WTC11 (cell line): Measurements from ENCODE around the gene SPIRE2. TPM values are rescaled to one million over a fixed set of nuclear protein-coding genes. Genes with fewer than 3 reads are reported as not detected.
"Not testable (repeated sequence)": the region's sequence is repeated elsewhere in the genome, so short reads cannot be mapped to it uniquely, and the experiment has no call there.

ENCODE experiments used
- ATAC-seq: fragments of 200-7000 bp; cut with Tn5 transposase; 2 replicates; pipeline ENCODE4 v1.10.0; 2021; ENCODE audit warnings: mild to moderate bottlenecking, moderate library complexity
- CTCF ChIA-PET: fragments of 300-600 bp; sonication (Branson Sonifier 250); formaldehyde crosslinking; loops from one replicate; lab custom pipeline; 2021; ENCODE audit warnings: antibody characterized with exemption; lab: Charles Lee
- POLR2A ChIA-PET: fragments of 350-600 bp; sonication (Branson Sonifier 250); formaldehyde crosslinking; loops from one replicate; lab custom pipeline; 2021; ENCODE audit warnings: antibody characterized with exemption; lab: Charles Lee
- DNase-seq: peaks from one replicate; pipeline ENCODE4 v3.0.0; 2021; ENCODE audit warnings: low spot score
- H3K27ac Mint-ChIP-seq: 2 replicates; pipeline ENCODE4 v1.8.0; 2021; ENCODE audit warnings: mixed read lengths
- H3K27me3 Mint-ChIP-seq: 2 replicates; pipeline ENCODE4 v1.8.0; 2021; ENCODE audit warnings: low read depth, mild to moderate bottlenecking, moderate library complexity, mixed read lengths
- H3K36me3 Mint-ChIP-seq: 2 replicates; pipeline ENCODE4 v1.8.0; 2021; ENCODE audit warnings: mixed read lengths
- H3K4me1 Mint-ChIP-seq: 2 replicates; pipeline ENCODE4 v1.8.0; 2022; ENCODE audit warnings: mixed read lengths
- H3K4me3 Mint-ChIP-seq: 2 replicates; pipeline ENCODE4 v1.8.0; 2021; ENCODE audit warnings: mild to moderate bottlenecking, moderate library complexity, mixed read lengths
- H3K9me3 Mint-ChIP-seq: 2 replicates; pipeline ENCODE4 v1.8.0; 2021; ENCODE audit warnings: mixed read lengths
- ARID4B ChIP-seq: sonication (generic); formaldehyde crosslinking; IDR thresholded peaks from 2 replicates; pipeline ENCODE4 v1.8.0; 2023; ENCODE audit warnings: missing genetic modification reagents, mild to moderate bottlenecking, borderline replicate concordance
- ELF4 ChIP-seq: sonication (generic); formaldehyde crosslinking; IDR thresholded peaks from 2 replicates; pipeline ENCODE4 v1.8.1; 2022; ENCODE audit warnings: low read depth, mild to moderate bottlenecking, moderate library complexity, missing genetic modification reagents
- ERG ChIP-seq: fragments of 250-450 bp; sonication (Bioruptor Pico); IDR thresholded peaks from 2 replicates; pipeline ENCODE4 v1.8.0; 2021; ENCODE audit warnings: mild to moderate bottlenecking
- ESRRA ChIP-seq: sonication (generic); formaldehyde crosslinking; IDR thresholded peaks from 2 replicates; pipeline ENCODE4 v1.8.1; 2022; ENCODE audit warnings: mild to moderate bottlenecking, missing genetic modification reagents, borderline replicate concordance
- GABPB1 ChIP-seq: sonication (generic); formaldehyde crosslinking; IDR thresholded peaks from 2 replicates; pipeline ENCODE4 v1.8.1; 2023; ENCODE audit warnings: mild to moderate bottlenecking, missing genetic modification reagents
- GRHL2 ChIP-seq: fragments of 250-450 bp; sonication (Bioruptor Pico); IDR thresholded peaks from 2 replicates; pipeline ENCODE4 v1.8.0; 2022; ENCODE audit warnings: mild to moderate bottlenecking, moderate library complexity; ENCODE audit not compliant: insufficient replicate concordance, severe bottlenecking
- KAT7 ChIP-seq: sonication (generic); formaldehyde crosslinking; IDR thresholded peaks from 2 replicates; pipeline ENCODE4 v1.8.1; 2023; ENCODE audit warnings: missing genetic modification reagents, mild to moderate bottlenecking, borderline replicate concordance
- NFE2L1 ChIP-seq: sonication (generic); formaldehyde crosslinking; IDR thresholded peaks from 2 replicates; pipeline ENCODE4 v1.8.1; 2023; ENCODE audit warnings: missing genetic modification reagents
- STAT6 ChIP-seq: sonication (generic); formaldehyde crosslinking; conservative IDR thresholded peaks from 2 replicates; pipeline ENCODE4 v1.8.1; 2023; ENCODE audit warnings: mild to moderate bottlenecking, low read depth, missing genetic modification reagents, moderate library complexity
- TEAD4 ChIP-seq: sonication (generic); formaldehyde crosslinking; IDR thresholded peaks from 2 replicates; pipeline ENCODE4 v1.8.0; 2022; ENCODE audit warnings: mild to moderate bottlenecking, missing genetic modification reagents
- ZBTB21 ChIP-seq: sonication (generic); formaldehyde crosslinking; IDR thresholded peaks from 2 replicates; pipeline ENCODE4 v1.8.1; 2023; ENCODE audit warnings: mild to moderate bottlenecking, missing genetic modification reagents, borderline replicate concordance
- ZMAT4 ChIP-seq: fragments of 250-450 bp; sonication (Bioruptor Pico); IDR thresholded peaks from 2 replicates; pipeline ENCODE4 v1.9.0; 2021; ENCODE audit warnings: mild to moderate bottlenecking
- ZNF232 ChIP-seq: sonication (generic); formaldehyde crosslinking; IDR thresholded peaks from 2 replicates; pipeline ENCODE4 v1.8.0; 2022; ENCODE audit warnings: mild to moderate bottlenecking, missing genetic modification reagents
- ZNF671 ChIP-seq: fragments of 250-450 bp; sonication (Bioruptor Pico); IDR thresholded peaks from 2 replicates; pipeline ENCODE4 v1.8.0; 2021; ENCODE audit warnings: mild to moderate bottlenecking
- total RNA-seq: library from RNA; stranded (reverse); gene quantifications from 3 replicates; pipeline ENCODE4 v1.2.3, GENCODE V29; 2021

Gene SPIRE2
- total RNA-seq, 1 experiment from 2014 or later, result 19.7 TPM

- TF ChIP-seq ARID4B (CRISPR knock-in tag) (no peak), ELF4 (no peak), GRHL2 (CRISPR knock-in tag) (no peak), ESRRA (no peak), ERG (no peak), STAT6 (CRISPR knock-in tag) (no peak), ZNF671 (no peak)
- TF ChIP-seq, all 79 proteins: peak for 0
Measured at GRCh38 chr16:89808475-89808874, 19.8 kb upstream of the SPIRE2 start (continued).

GRCh38 chr16:89811321-89811720 lies 17.0 kb upstream of the SPIRE2 start:
- H3K4me3 Mint-ChIP-seq, result no peak overlapping the region
- ChIA-PET POLR2A (no interaction called here), CTCF (no interaction called here)
- TF ChIP-seq NFE2L1 (CRISPR knock-in tag) (no peak), TEAD4 (CRISPR knock-in tag) (no peak), KAT7 (no peak), ELF4 (no peak), ESRRA (no peak), ZMAT4 (CRISPR knock-in tag) (no peak), ZNF232 (CRISPR knock-in tag) (no peak), GABPB1 (CRISPR knock-in tag) (no peak)
- TF ChIP-seq, all 79 proteins: peak for 0
- no peak for ATAC-seq
- H3K9me3 Mint-ChIP-seq, result no peaks in the 10 kb centered on the region
- no peak overlapping the region for H3K27ac Mint-ChIP-seq
- no peaks in the 10 kb centered on the region; the same call in 1 of the 2 replicates for H3K27me3 Mint-ChIP-seq
- peaks cover 6% of the 10 kb centered on the region; the same call in 1 of the 2 replicates for H3K4me1 Mint-ChIP-seq
- DNase-seq, result no peak
- H3K36me3 Mint-ChIP-seq, result peaks cover 48% of the 10 kb centered on the region

GRCh38 chr16:89815639-89816348 lies 12.5 kb upstream of the SPIRE2 start:
- ATAC-seq, result peak; percentile 3; the same call in 1 of the 2 replicates
- CTCF ChIA-PET, result interaction anchor here (0.7 to 3.1 kb wide), 3 partner anchors 31 to 110 kb away, joined by 4 to 22 read pairs (median 5); no protein-coding TSS in a partner anchor

GRCh38 chr16:89818851-89819403 lies 9.3 kb upstream of the SPIRE2 start:
- DNase-seq, H3K27me3 Mint-ChIP-seq, CTCF ChIA-PET, H3K9me3 Mint-ChIP-seq, POLR2A ChIA-PET, ATAC-seq: not testable (repeated sequence)
- H3K4me1 Mint-ChIP-seq, result peaks cover 49% of the 10 kb centered on the region
- peak overlapping the region; percentile 66 for H3K4me3 Mint-ChIP-seq
- H3K27ac Mint-ChIP-seq, result peak overlapping the region; percentile 62; the same call in 1 of the 2 replicates
- peaks cover 24% of the 10 kb centered on the region for H3K36me3 Mint-ChIP-seq

More at GRCh38 chr16:89815639-89816348, 12.5 kb upstream of the SPIRE2 start:
- no peak for DNase-seq
- Mint-ChIP-seq H3K27me3 (peaks cover 4% of the 10 kb centered on the region), H3K4me1 (peaks cover 29% of the 10 kb centered on the region), H3K36me3 (peaks cover 26% of the 10 kb centered on the region), H3K27ac (no peak overlapping the region), H3K4me3 (peak overlapping the region; percentile 85), H3K9me3 (peaks cover 7% of the 10 kb centered on the region)
- POLR2A ChIA-PET, result interaction anchor here (1.0 kb wide), 1 partner anchor 57 kb away, joined by 5 read pairs; the partner anchor contains the start of gene TCF25
- TF ChIP-seq ZBTB21, result no peak

- peaks cover 19% of the 10 kb centered on the region for H3K36me3 Mint-ChIP-seq
- peaks cover 44% of the 10 kb centered on the region for H3K4me1 Mint-ChIP-seq
- CTCF ChIA-PET, DNase-seq, H3K27me3 Mint-ChIP-seq, POLR2A ChIA-PET, ATAC-seq, H3K9me3 Mint-ChIP-seq, H3K27ac Mint-ChIP-seq: not testable (repeated sequence)
- peak overlapping the region; percentile 66 for H3K4me3 Mint-ChIP-seq
Measured at GRCh38 chr16:89819448-89819847, 8.8 kb upstream of the SPIRE2 start.
